Lower leg skin (tissue), 3 donors: ENCODE data around the gene DNAJC18.

Source experiments
- POLR2A ChIP-seq, 2 donors: fragments of 450-650 bp; IDR thresholded peaks; one replicate each; pipeline ENCODE4 v1.6.1; 2016 to 2017; ENCODE audit warnings: antibody characterized with exemption in 2 of 2, mild to moderate bottlenecking in 1 of 2, moderate library complexity in 1 of 2
- TF ChIP-seq, protein P1 (sequence below), 3 donors: fragments of 450-650 bp; IDR thresholded peaks; one replicate each; pipeline ENCODE4 v1.5.1; 2016; ENCODE audit warnings: antibody characterized with exemption in 3 of 3, mild to moderate bottlenecking in 3 of 3, moderate library complexity in 2 of 3

DNA sequence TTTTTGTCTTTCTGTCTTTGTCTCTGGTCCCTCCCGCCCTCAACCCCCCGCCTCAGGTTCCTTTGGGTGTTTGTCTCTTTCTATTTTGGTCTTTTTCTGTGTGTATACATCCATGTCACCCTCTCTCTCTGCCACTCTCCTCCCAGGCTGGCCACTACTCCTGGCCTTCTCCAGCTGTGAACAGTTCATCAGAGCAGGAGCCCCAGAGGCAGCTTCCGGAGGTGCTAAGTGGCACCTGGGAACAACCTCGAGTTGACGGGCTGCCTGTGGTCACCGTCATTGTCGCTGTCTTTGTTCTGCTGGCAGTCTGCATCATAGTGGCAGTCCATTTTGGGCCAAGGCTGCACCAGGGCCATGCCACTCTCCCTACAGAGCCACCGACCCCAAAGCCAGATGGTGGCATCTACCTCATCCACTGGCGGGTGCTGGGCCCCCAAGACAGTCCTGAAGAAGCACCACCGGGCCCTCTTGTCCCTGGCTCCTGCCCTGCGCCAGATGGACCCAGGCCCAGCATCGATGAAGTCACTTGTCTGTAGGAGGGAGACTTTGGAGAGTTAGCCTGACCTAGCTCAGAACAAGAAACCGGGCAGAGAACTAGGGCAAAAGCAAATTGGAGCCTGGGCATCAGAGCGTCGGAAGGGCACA is 33.2 kb upstream of the DNAJC18 start:
- TF ChIP-seq, protein P1, sequence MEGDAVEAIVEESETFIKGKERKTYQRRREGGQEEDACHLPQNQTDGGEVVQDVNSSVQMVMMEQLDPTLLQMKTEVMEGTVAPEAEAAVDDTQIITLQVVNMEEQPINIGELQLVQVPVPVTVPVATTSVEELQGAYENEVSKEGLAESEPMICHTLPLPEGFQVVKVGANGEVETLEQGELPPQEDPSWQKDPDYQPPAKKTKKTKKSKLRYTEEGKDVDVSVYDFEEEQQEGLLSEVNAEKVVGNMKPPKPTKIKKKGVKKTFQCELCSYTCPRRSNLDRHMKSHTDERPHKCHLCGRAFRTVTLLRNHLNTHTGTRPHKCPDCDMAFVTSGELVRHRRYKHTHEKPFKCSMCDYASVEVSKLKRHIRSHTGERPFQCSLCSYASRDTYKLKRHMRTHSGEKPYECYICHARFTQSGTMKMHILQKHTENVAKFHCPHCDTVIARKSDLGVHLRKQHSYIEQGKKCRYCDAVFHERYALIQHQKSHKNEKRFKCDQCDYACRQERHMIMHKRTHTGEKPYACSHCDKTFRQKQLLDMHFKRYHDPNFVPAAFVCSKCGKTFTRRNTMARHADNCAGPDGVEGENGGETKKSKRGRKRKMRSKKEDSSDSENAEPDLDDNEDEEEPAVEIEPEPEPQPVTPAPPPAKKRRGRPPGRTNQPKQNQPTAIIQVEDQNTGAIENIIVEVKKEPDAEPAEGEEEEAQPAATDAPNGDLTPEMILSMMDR (IDR thresholded peaks at IDR 0.05): no peak
- no peak for TF ChIP-seq POLR2A (IDR thresholded peaks at IDR 0.05)
